Right lobe of liver (tissue), 6 donors: ENCODE measurements around the gene NSG1. TPM values are rescaled to one million over a fixed set of nuclear protein-coding genes. Genes with fewer than 3 reads are reported as not detected.
A peak's percentile ranks its signal among the peaks of the same experiment; 100 is the strongest.

Source experiments
- ATAC-seq, 4 donors: fragments of 200-7000 bp; cut with Tn5 transposase; one replicate each; pipeline ENCODE4 v1.9.1; 2020; ENCODE audit warnings: mild to moderate bottlenecking in 4 of 4, moderate library complexity in 4 of 4
- DNase-seq, 3 donors: peaks; one replicate each; pipeline ENCODE4 v3.0.0-alpha.2; 2020
- H3K27ac ChIP-seq, 3 donors: fragments of 200-600 bp; one replicate each; pipeline ENCODE4 v1.8.0; 2022
- H3K27me3 ChIP-seq, 2 donors: fragments of 200-600 bp; one replicate each; pipeline ENCODE4 v1.8.0; 2022
- H3K36me3 ChIP-seq, 4 donors: fragments of 200-600 bp; sonication (generic) in 1 of 4; one replicate each; pipeline versions ENCODE4 v1.5.1 to v1.8.0; 2017 to 2022; ENCODE audit warnings: control low read depth in 1 of 4
- H3K4me1 ChIP-seq, 4 donors: fragments of 200-600 bp; sonication (generic) in 1 of 4; one replicate each; pipeline versions ENCODE4 v1.5.1 to v1.8.0; 2017 to 2022; ENCODE audit warnings: control low read depth in 1 of 4
- H3K4me3 ChIP-seq, 3 donors: fragments of 200-600 bp; one replicate each; pipeline ENCODE4 v1.8.0; 2022
- H3K9me3 ChIP-seq, 4 donors: fragments of 200-600 bp; sonication (generic) in 1 of 4; one replicate each; pipeline versions ENCODE4 v1.5.1 to v1.8.0; 2017 to 2022; ENCODE audit warnings: control low read depth in 1 of 4
- POLR2A ChIP-seq: fragments of 450-650 bp; IDR thresholded peaks from one replicate; pipeline ENCODE4 v1.6.1; 2017; ENCODE audit warnings: antibody characterized with exemption, mild to moderate bottlenecking
- WGBS: methylation state at CpG from one replicate; pipeline ENCODE4 v1.1.6; 2018; ENCODE audit warnings: low coverage, low lambda C conversion rate; ENCODE audit not compliant: insufficient coverage; ENCODE audit errors: missing lambda C conversion rate; 5-methylcytosine and 5-hydroxymethylcytosine counted together
- intact Hi-C, 2 donors: fragments of 100-400 bp; cut with DNase I; formaldehyde crosslinking; loops; one replicate each; pipeline versions ENCODE4 v1.11.2 to v1.14.1; 2022
- total RNA-seq, 6 experiments: library from RNA; depleted of rRNA in 2 of 6; stranded (reverse); fragments of >200 nt in 2 of 6; fragmentation: NEBNext Ultra II Directional in 3 of 6; extraction: Animal tissue kit (Norgen Biotek cat#: 25700) in 3 of 6; gene quantifications; one replicate each; pipeline versions ENCODE4 v1.1.0 to v1.2.4, GENCODE V29; 2016 to 2023
- TF ChIP-seq, protein P1 (sequence below), 4 donors: fragments of 200-600 bp in 3 of 4; fragments of 450-650 bp in 1 of 4; IDR thresholded peaks; one replicate each; pipeline versions ENCODE4 v1.5.1 to v1.8.0; 2016 to 2022; ENCODE audit warnings: antibody characterized with exemption in 4 of 4, mild to moderate bottlenecking in 2 of 4
- donor health status: DM: no; HTN: yes; CAD: no.
- donor health status: DM: no; HTN: no; CAD: no.
- donor health status: DM: no; HTN: no; CAD: no.
- donor health status: DM: no; HTN: yes; CAD: no.
- donor health status: DM: no; HTN: yes; CAD: no.

Gene NSG1
- total RNA-seq, 6 experiments from 2014 or later: 0.22 to 0.29 TPM; not detected in 4

DNA sequence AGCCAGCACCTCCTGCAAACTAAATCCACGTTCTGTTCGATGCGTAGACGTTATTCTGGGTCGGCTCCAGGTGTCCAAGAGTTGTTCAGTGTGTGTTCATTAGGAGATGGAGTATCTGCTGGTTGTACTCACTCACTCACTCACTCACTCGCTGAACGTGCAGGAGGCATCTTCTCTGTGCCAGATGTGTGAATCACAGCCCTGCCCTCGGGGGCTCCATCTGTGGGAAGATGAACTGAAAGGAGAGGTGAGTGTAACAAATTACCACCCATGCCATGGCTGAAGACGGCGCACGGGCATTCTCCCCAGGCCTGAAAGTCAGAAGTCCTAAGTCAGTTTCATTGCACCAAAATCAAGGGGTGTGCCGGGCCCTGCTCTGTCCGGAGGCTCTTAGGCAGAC, 16.1 kb downstream of the NSG1 start:
- Histone ChIP-seq H3K27me3 (no peaks in the 10 kb centered on the region), H3K9me3 (no peaks in the 10 kb centered on the region), H3K4me3 (no peak overlapping the region), H3K27ac (no peak overlapping the region), H3K4me1 (no peaks in the 10 kb centered on the region), H3K36me3 (no peaks in the 10 kb centered on the region)
- DNase-seq (no peak), ATAC-seq (no peak)
- intact Hi-C loops: no loop called here
- TF ChIP-seq POLR2A: no peak
- TF ChIP-seq, protein P1, sequence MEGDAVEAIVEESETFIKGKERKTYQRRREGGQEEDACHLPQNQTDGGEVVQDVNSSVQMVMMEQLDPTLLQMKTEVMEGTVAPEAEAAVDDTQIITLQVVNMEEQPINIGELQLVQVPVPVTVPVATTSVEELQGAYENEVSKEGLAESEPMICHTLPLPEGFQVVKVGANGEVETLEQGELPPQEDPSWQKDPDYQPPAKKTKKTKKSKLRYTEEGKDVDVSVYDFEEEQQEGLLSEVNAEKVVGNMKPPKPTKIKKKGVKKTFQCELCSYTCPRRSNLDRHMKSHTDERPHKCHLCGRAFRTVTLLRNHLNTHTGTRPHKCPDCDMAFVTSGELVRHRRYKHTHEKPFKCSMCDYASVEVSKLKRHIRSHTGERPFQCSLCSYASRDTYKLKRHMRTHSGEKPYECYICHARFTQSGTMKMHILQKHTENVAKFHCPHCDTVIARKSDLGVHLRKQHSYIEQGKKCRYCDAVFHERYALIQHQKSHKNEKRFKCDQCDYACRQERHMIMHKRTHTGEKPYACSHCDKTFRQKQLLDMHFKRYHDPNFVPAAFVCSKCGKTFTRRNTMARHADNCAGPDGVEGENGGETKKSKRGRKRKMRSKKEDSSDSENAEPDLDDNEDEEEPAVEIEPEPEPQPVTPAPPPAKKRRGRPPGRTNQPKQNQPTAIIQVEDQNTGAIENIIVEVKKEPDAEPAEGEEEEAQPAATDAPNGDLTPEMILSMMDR (IDR thresholded peaks at IDR 0.05): no peak
- WGBS: 58% methylated on average over 7 of the region's 13 CpGs

DNA sequence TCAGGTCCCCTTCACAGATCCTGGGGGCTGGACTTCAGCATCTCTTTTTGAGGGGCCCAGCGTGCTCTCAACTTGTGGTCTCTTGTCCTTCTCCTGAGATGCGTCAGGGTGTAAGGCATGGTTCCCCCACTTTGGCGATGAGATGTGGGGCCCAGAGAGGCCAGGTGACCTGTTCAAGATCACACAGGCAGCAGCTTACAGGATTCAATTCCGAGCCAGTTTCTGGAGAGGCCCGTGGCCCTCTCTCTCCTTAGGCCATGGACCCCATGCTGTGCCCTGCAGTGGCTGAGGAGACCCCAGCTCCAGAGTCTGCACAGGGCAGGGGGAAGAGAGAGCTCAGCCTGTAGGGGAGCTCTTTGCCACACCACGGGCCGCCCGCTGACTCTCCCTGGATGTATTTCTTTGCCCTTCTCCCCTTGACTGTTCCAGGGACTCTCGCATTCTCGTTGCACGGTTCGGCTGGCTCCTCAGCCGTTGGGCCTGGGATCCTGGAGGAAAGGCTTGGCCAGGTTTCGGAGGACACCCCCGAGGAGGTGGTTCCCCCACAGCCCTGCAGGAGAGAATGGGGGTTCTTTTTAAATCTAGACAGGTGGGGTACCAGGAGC, 18.6 kb downstream of the NSG1 start:
- no peak for ATAC-seq
- TF ChIP-seq, protein P1 (IDR thresholded peaks at IDR 0.05): no peak
- TF ChIP-seq POLR2A: no peak
- no peak for DNase-seq
- Histone ChIP-seq H3K9me3 (no peaks in the 10 kb centered on the region), H3K27ac (no peak overlapping the region), H3K27me3 (no peaks in the 10 kb centered on the region), H3K36me3 (no peaks in the 10 kb centered on the region), H3K4me3 (no peak overlapping the region), H3K4me1 (no peaks in the 10 kb centered on the region)
- intact Hi-C loops: no loop called here
- 75% methylated on average over 8 of the region's 15 CpGs for WGBS

DNA sequence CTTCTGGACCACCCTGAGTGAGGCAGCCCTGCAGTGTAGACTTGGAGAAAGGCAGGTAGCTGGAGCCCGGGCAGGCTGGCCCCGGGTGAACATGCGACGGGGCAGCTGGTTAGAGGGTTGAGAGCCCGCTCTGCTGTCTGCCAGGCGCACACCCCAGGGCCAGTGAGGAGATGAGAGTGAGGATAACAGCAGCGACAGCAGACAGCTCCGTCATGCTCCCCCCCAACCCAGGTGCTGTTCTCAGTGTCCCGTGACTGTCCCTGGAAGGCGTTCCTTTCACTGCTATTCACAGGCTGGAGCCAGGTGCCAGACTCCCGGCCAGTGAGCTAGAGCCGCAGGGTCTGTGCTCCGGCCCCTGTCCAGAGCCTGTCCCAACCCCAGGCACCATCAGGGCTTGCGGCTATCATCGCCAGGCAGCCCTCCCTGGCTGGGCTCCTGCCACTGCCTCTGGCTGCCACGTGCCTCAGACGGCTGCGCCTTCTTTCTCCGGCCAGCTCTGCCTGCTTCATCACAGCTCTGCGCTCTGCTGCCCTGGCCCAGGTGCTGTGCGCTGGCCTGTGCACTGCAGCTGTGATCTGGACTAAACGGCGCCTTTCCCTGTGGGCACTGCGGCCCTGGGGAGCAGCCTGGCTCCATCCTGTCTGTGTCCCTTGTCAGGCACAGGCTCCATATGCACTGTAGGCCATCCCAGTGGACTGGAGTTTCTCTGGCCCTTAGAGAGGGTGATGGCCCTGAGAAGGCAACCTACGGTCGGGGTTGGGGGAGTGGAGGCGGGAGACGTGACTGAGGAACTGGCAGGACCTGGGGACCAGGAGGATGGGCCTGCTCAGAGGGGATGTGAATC, 19.8 kb downstream of the NSG1 start:
- peak in 1 of 3 donors; percentile 43 for DNase-seq
- peak in 1 of 4 donors; percentile 8 for ATAC-seq
- WGBS: 72% methylated on average over 14 of the region's 28 CpGs

DNA sequence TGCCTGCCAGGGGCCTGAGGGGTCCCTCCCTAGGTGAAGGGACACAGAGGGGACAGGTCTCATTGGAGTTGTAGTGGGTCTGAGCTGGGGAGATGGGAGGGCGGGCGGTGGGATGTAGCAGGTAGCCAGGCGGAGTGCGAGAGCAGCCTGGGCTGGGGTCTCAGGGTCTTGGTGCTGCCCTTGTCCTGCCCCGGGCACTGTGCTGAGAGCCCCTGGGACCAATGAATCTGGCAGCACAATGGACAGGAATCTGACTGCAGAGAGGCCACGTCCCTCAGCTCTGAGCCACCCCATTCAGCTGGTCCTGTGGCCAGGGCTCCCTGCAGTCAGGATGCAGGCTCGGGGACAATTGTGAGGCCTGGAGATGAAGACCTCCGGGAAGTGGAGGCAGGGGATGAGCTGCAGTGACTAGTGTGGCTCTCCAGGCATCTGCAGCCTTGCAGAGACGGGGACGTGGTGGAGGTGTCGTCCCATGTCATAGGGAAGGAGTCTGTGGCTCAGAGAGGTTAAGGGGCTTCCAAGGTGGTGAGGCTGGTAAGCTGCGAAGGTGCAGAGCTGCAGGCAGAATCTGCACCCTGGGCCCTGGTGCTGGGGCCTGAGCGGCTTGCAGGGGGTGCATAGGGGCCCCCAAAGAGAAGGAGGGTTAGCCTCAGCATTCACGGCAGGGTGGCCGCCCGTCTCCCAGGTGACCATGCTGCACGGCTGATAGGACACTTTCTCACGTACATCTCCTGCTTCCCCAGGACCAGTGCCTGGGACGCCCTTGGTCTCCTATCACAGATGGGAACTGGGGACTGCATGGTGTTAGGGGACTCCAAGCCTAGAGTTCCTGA, 20.6 kb downstream of the NSG1 start:
- no peaks in the 10 kb centered on the region for H3K4me1 ChIP-seq
- intact Hi-C loops: no loop called here
- 41% methylated on average over 5 of the region's 19 CpGs for WGBS
- no peaks in the 10 kb centered on the region for H3K27me3 ChIP-seq
- H3K27ac ChIP-seq: no peak overlapping the region
- peak in 1 of 3 donors; percentile 33 for DNase-seq
- no peak overlapping the region for H3K4me3 ChIP-seq
- peak in 1 of 4 donors; percentile 14 for ATAC-seq
- H3K9me3 ChIP-seq: no peaks in the 10 kb centered on the region
- no peaks in the 10 kb centered on the region for H3K36me3 ChIP-seq
- TF ChIP-seq, protein P1 (IDR thresholded peaks at IDR 0.05): no peak
- no peak for TF ChIP-seq POLR2A

More for the DNA sequence above, 19.8 kb downstream of the NSG1 start:
- Histone ChIP-seq H3K27ac (no peak overlapping the region), H3K27me3 (no peaks in the 10 kb centered on the region), H3K4me1 (no peaks in the 10 kb centered on the region), H3K4me3 (no peak overlapping the region), H3K9me3 (no peaks in the 10 kb centered on the region), H3K36me3 (no peaks in the 10 kb centered on the region)
- TF ChIP-seq, protein P1 (IDR thresholded peaks at IDR 0.05): no peak
- no peak for TF ChIP-seq POLR2A
- intact Hi-C loops: no loop called here
